OCI-LY1 (cell line): ENCODE measurements around the gene SECTM1.

Experiments
- H2AFZ ChIP-seq: fragments of 200-600 bp; sonication (generic), shearing (Covaris generic); 2 replicates; pipeline ENCODE4 v1.6.0; 2014; ENCODE audit warnings: antibody characterized with exemption, mild to moderate bottlenecking, low read length
- H3F3A ChIP-seq: fragments of 200-600 bp; sonication (generic), shearing (Covaris generic); 2 replicates; pipeline ENCODE4 v1.6.0; 2014; ENCODE audit warnings: mild to moderate bottlenecking, antibody characterized with exemption, low read length, moderate library complexity; ENCODE audit not compliant: insufficient read depth
- H3K27ac ChIP-seq: fragments of 200-600 bp; sonication (generic); 2 replicates; pipeline ENCODE4 v1.5.1; 2014; ENCODE audit warnings: low read length, mixed run types, mild to moderate bottlenecking, low read depth; ENCODE audit not compliant: poor library complexity, severe bottlenecking
- H3K27me3 ChIP-seq: fragments of 200-600 bp; sonication (generic); 2 replicates; pipeline ENCODE4 v1.6.0; 2014; ENCODE audit warnings: antibody characterized with exemption, mild to moderate bottlenecking, low read length, moderate library complexity; ENCODE audit not compliant: insufficient read depth
- H3K36me3 ChIP-seq: fragments of 200-600 bp; sonication (generic); 2 replicates; pipeline ENCODE4 v1.6.1; 2014; ENCODE audit warnings: mild to moderate bottlenecking, antibody characterized with exemption, low read length, moderate library complexity, mixed read lengths; ENCODE audit not compliant: insufficient read depth
- H3K4me1 ChIP-seq: fragments of 200-600 bp; sonication (generic); 2 replicates; pipeline ENCODE4 v1.5.1; 2014; ENCODE audit warnings: mild to moderate bottlenecking, low read length, moderate library complexity; ENCODE audit not compliant: insufficient read depth, severe bottlenecking
- H3K4me2 ChIP-seq: fragments of 200-600 bp; sonication (generic), shearing (Covaris generic); 2 replicates; pipeline ENCODE4 v1.6.1; 2014; ENCODE audit warnings: low read length
- H3K4me3 ChIP-seq: fragments of 200-600 bp; sonication (generic); 2 replicates; pipeline ENCODE4 v1.5.1; 2014; ENCODE audit warnings: low read length, low read depth, mild to moderate bottlenecking, mixed read lengths; ENCODE audit not compliant: poor library complexity, severe bottlenecking
- H3K79me2 ChIP-seq: fragments of 200-600 bp; shearing (Covaris generic); 2 replicates; pipeline ENCODE4 v1.6.1; 2016; ENCODE audit warnings: mixed run types, low read length, mixed read lengths; ENCODE audit not compliant: insufficient read depth
- H3K9ac ChIP-seq: fragments of 200-600 bp; sonication (generic), shearing (Covaris generic); 2 replicates; pipeline ENCODE4 v1.6.1; 2014; ENCODE audit warnings: mild to moderate bottlenecking, low read length, mixed read lengths
- H3K9me2 ChIP-seq: fragments of 200-600 bp; sonication (generic), shearing (Covaris generic); 2 replicates; pipeline ENCODE4 v1.6.1; 2014; ENCODE audit warnings: low read depth, mild to moderate bottlenecking, low read length, mixed read lengths
- H3K9me3 ChIP-seq: fragments of 200-600 bp; shearing (Covaris generic); 2 replicates; pipeline ENCODE4 v1.6.1; 2014; ENCODE audit warnings: low read length, mixed read lengths
- H4K20me1 ChIP-seq: fragments of 200-600 bp; sonication (generic), shearing (Covaris generic); 2 replicates; pipeline ENCODE4 v1.6.0; 2016; ENCODE audit warnings: mild to moderate bottlenecking, low read length; ENCODE audit not compliant: insufficient read depth
- EZH2 ChIP-seq: fragments of 200-600 bp; sonication (generic), shearing (Covaris generic); IDR thresholded peaks from 2 replicates; pipeline ENCODE4 v1.8.0; 2017; ENCODE audit warnings: borderline replicate concordance, mixed run types, mild to moderate bottlenecking, antibody characterized with exemption, low read length, moderate library complexity, mixed read lengths
- TF ChIP-seq, protein P1 (sequence below): fragments of 200-600 bp; sonication (generic), shearing (Covaris generic); IDR thresholded peaks from 2 replicates; pipeline ENCODE4 v1.5.1; 2017; ENCODE audit warnings: mild to moderate bottlenecking, antibody characterized with exemption, low read length, moderate library complexity, mixed read lengths

The SECTM1 gene

DNA sequence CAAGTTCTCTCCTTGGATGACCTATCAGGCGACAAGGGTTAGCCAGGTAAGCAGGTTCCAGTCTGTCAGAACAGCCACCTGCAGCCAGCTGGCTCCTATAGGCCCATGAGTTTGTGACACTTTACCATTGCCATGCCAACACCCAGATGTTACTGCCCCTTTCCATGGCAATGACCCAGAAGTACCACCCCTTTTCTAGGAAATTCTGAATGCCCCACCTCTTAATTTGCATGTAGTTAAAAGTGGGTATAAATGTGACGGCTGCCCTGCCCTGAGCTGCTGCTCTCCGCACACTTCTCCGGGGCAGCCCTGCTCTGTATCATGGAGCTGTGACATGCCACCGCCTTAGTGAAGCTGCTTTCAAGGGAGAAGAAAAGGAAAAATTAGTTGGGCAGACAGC, 10.0 kb upstream of the SECTM1 start:
- no peak overlapping the region for H3K27ac ChIP-seq
- no peak overlapping the region for H3K9ac ChIP-seq
- H3K9me2 ChIP-seq = no peaks in the 10 kb centered on the region
- peaks cover 7% of the 10 kb centered on the region; the same call in 1 of the 2 replicates for H3K27me3 ChIP-seq
- H2AFZ ChIP-seq = no peak overlapping the region
- no peaks in the 10 kb centered on the region for H3K79me2 ChIP-seq
- no peak overlapping the region for H3K4me2 ChIP-seq
- H4K20me1 ChIP-seq = no peaks in the 10 kb centered on the region
- no peak for TF ChIP-seq EZH2
- TF ChIP-seq, protein P1, sequence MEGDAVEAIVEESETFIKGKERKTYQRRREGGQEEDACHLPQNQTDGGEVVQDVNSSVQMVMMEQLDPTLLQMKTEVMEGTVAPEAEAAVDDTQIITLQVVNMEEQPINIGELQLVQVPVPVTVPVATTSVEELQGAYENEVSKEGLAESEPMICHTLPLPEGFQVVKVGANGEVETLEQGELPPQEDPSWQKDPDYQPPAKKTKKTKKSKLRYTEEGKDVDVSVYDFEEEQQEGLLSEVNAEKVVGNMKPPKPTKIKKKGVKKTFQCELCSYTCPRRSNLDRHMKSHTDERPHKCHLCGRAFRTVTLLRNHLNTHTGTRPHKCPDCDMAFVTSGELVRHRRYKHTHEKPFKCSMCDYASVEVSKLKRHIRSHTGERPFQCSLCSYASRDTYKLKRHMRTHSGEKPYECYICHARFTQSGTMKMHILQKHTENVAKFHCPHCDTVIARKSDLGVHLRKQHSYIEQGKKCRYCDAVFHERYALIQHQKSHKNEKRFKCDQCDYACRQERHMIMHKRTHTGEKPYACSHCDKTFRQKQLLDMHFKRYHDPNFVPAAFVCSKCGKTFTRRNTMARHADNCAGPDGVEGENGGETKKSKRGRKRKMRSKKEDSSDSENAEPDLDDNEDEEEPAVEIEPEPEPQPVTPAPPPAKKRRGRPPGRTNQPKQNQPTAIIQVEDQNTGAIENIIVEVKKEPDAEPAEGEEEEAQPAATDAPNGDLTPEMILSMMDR = no peak
- no peaks in the 10 kb centered on the region; the same call in 1 of the 2 replicates for H3K36me3 ChIP-seq
- H3K9me3 ChIP-seq = no peaks in the 10 kb centered on the region
- H3F3A ChIP-seq = no peaks in the 10 kb centered on the region
- H3K4me3 ChIP-seq = no peak overlapping the region
- peaks cover 9% of the 10 kb centered on the region for H3K4me1 ChIP-seq

DNA sequence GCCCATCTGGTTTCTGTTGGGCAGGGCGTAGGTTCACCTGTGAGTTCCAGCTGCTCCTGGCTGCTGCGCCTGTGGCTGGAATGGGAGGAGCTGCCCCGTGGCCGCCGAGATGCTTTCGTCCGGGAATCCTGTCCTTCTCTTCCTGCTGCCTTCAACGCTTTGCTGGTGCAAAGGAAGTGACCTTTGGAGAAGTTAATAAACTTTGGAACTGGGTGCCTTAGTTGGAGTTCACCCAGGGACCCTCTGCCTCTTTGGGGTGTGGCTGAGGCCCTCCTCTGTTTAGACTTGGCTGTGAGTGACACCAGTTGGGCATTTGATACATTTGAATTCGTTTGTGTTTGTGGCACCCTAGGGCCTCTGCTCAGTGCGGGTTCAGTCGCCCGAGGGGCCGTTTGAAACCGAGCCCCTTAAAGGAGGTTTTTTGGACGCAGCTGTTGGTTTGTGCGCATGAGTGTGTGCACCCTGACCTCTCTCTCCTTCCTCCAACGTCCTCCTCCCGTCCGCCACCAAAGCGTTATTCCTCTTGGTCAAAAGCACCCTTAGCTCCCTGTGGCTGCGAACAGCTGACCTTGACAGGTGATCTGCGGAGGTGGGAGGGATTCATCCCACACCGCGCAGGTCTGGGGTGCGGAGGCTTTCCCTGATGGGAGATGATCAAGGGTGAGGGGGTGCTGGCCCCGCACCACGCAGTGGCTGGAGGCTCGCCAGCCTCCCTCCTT, 9.0 kb upstream of the SECTM1 start:
- no peak overlapping the region for H3K9ac ChIP-seq
- H3K27ac ChIP-seq = no peak overlapping the region
- no peaks in the 10 kb centered on the region for H4K20me1 ChIP-seq
- H3K4me3 ChIP-seq = no peak overlapping the region
- no peaks in the 10 kb centered on the region for H3K9me2 ChIP-seq
- no peak overlapping the region for H3K4me2 ChIP-seq
- TF ChIP-seq, protein P1 = no peak
- TF ChIP-seq EZH2 = no peak
- H3F3A ChIP-seq = no peaks in the 10 kb centered on the region
- H2AFZ ChIP-seq = no peak overlapping the region
- no peaks in the 10 kb centered on the region for H3K79me2 ChIP-seq
- no peaks in the 10 kb centered on the region for H3K9me3 ChIP-seq
- H3K36me3 ChIP-seq = no peaks in the 10 kb centered on the region; the same call in 1 of the 2 replicates
- peaks cover 7% of the 10 kb centered on the region; the same call in 1 of the 2 replicates for H3K27me3 ChIP-seq
- H3K4me1 ChIP-seq = peaks cover 9% of the 10 kb centered on the region

DNA sequence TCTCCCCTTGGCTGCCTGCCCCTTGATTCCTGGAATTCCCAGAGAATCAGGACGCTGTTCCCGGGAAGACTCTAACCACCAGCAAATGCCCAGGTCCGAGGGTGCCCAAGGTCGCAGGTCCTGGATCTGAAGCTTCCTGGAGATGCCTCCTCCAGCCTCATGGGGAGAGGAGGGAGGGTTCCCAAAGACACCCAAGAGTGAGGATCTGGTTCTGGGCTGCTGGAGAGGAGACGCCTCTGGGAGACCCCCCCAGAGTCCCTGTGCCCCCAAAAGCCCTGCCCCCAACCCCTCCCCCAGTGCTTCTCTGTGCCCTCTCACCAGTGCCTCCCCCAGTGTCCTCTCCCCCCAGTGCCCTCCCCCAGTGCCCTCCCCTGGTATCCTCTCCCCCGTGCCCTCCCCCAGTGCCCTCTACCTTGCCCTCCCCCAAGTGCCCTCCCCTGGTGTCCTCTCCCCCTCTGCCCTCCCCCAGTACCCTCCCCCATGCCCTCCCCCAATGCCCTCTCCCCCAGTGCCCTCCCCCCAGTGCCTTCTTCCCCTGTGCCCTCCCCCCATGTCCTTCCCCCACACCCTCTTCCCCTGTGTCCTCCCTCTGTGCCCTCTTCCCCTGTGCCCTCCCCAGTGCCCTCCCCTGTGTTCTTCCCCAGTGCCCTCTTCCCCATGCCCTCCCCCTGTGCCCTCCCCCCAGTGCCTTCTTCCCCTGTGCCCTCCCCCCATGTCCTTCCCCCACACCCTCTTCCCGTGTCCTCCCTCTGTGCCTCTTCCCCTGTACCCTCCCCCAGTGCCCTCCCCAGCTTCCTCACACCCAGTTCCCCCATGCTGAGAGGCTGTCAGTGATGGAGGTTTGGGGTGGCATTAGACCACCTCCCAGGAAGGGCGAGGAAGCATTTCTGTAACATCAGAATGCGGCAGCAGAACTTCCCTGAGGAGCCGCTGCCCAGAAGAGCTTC, 6.3 kb upstream of the SECTM1 start:
- H3K27ac ChIP-seq = no peak overlapping the region

More for the DNA sequence above, 6.3 kb upstream of the SECTM1 start:
- peaks cover 13% of the 10 kb centered on the region; the same call in 1 of the 2 replicates for H3K27me3 ChIP-seq
- H3F3A ChIP-seq = no peaks in the 10 kb centered on the region
- H3K9me3 ChIP-seq = no peaks in the 10 kb centered on the region
- H4K20me1 ChIP-seq = no peaks in the 10 kb centered on the region
- no peaks in the 10 kb centered on the region for H3K9me2 ChIP-seq
- no peak overlapping the region for H3K9ac ChIP-seq
- H3K36me3 ChIP-seq = no peaks in the 10 kb centered on the region; the same call in 1 of the 2 replicates
- no peak overlapping the region for H3K4me3 ChIP-seq
- no peak overlapping the region for H2AFZ ChIP-seq
- peaks cover 2% of the 10 kb centered on the region for H3K4me1 ChIP-seq
- TF ChIP-seq, protein P1 = no peak
- no peak for TF ChIP-seq EZH2
- H3K4me2 ChIP-seq = no peak overlapping the region
- H3K79me2 ChIP-seq = no peaks in the 10 kb centered on the region
